T follicular helper cell (primary cell): ENCODE results near the gene CARMIL1.

Source experiments
- DNase-seq: peaks from one replicate; pipeline ENCODE4 v3.0.0-alpha.2; 2020; ENCODE audit warnings: low read depth

The CARMIL1 gene

GRCh38 chr6:25311331-25311840 lies 32.2 kb downstream of the CARMIL1 start:
- no peak for DNase-seq

DNA sequence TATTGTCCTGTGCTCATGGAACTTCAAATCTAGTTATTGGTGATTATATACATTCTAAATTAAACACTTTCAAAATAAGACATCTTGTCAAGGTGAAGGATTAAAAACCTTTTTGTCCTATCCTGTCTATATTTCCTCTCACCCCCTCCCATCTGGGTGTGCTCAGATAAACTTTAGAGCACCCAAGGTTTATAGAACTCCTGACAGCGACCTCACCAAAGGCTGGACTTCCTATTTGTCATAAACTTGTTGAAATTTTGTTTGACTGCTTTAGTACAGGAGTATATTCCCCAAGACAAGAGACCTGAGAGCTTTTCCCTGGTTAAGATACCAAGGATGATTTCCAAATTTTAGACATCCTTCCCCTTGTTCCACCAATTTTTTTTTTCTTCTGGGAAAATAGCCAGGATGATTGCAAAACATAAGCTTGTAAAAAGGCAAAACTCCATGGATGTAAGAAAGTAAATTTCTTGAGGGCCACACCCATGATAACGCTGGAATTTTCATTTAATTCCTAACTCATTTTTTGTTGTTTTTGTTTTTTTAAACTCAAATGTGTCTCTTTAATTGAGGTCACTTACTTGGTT lies 33.0 kb downstream of the CARMIL1 start:
- DNase-seq, result no peak

GRCh38 chr6:25312703-25313102 lies 33.5 kb downstream of the CARMIL1 start:
- no peak for DNase-seq

- DNase-seq, result no peak
Observed at GRCh38 chr6:25314509-25315175, 35.5 kb downstream of the CARMIL1 start.

DNA sequence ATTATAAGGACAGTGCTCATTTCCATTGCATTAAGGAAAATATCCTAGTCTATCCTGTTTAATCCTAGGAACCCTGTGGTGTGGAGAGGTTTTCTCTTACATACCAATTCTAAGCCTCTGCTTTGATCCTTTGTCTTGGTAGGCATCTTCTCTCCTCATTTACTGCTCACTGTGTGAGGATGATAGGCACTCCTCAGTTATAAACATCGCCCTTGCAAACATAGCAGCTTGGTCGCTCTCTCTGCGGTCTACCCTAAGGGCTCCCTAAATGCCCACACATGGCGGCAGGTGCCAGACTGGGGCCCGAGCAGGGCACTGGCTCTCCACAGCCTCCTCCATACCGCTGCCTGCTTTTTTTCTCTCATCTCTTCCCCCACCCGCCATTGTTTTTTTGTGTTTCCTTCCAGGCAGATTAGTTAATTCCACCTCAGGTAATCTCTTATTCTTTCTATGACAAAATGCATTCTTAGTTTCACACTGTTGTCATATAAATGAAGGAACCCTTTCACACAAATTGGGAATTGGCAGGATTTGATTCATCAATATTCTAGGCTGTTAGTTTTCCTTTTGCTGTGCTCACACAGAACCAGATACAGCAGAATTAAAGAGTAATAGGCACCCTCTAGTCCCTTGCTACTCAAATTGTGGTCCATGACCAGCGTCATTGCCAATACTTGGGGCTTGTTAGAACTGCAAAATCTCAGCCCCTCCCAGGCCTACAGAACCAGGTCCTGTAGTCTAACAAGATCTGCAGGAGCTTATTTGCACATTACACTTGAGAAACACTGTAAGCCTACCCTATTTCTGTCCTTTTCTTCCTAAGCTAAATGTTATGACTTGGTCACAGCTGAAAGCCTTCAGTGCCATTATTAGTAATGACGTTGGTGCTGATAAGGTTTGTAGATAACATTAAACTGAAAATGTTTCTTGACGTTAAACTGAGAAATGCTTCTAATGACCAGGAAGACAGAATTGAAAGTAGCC lies 36.3 kb downstream of the CARMIL1 start:
- DNase-seq, result no peak

- DNase-seq, result no peak
Observed at GRCh38 chr6:25316626-25317025, 37.5 kb downstream of the CARMIL1 start.

DNA sequence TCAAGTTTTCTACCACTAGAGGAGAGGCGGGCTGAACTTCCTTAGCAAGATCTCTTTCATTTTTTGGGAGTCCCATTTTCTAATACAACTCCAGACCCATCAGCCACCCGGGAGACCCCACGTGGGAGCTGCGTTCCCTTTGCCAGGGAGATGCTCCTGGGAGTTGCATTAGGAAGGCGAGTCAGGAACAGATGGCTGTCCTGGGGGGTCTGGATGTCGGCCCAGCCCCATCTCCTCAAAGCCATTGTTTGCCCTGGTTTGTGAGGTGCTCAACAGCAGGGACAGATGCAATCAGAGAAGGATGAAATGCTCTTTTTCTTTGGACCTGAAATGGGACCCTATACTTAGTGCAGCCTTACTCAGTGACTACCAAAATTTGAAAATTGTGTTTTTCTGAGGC lies 39.4 kb downstream of the CARMIL1 start:
- no peak for DNase-seq

DNA sequence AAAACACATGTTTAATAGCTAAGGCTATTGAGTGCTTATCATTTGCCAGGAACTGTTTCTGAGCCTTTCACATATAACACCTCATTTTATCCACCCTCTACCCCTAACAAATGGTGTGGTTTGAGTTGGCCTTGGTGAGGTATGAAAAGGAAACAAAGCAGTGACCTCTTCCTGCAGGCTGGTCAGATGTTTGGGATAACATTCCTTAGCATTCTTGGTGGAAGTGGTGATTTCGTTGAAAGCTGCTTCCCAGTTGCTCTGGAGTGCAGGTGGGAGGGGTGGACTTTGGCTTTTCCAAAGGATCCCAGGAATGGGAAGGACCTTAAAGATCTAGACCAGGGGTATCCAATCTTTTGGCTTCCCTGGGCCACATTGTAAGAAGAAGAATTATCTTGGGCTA lies 41.3 kb downstream of the CARMIL1 start:
- no peak for DNase-seq

GRCh38 chr6:25322692-25323091 lies 43.5 kb downstream of the CARMIL1 start:
- no peak for DNase-seq

DNA sequence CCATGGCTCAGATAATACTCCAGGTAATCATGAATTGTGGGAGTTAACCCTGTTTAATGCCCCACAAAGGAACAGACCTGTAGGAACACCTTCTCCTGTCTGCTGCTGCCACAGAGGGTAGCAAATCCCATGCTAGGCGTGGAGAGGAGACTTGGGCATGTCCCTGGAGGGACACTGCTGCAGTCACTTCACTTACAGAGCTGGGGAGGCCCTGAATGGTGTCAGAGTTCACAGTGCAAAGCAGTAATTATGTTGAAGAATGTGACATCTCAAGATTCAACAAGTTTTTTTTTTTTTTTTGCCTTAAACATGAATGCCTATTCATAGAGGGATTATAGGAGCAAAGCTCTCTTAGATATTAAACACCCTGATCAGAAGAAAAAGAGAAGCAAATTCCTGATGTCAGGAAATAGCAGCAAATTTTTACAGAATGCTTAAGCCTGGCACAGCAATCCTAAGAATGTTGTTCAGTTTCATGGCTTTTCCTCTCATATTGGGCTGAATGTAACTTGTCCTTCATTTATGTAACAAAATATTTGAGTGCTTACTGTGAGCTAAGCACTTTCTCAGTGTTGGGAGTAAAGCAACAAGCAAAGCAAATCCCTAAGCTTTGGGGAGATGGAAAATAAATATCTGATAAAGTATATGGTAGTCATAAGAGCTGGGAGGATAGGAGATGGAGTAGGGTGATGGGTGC lies 45.0 kb downstream of the CARMIL1 start:
- no peak for DNase-seq

- no peak for DNase-seq
Observed at GRCh38 chr6:25326126-25326525, 47.0 kb downstream of the CARMIL1 start.

- DNase-seq, result no peak
Observed at GRCh38 chr6:25326960-25327359, 47.8 kb downstream of the CARMIL1 start.

DNA sequence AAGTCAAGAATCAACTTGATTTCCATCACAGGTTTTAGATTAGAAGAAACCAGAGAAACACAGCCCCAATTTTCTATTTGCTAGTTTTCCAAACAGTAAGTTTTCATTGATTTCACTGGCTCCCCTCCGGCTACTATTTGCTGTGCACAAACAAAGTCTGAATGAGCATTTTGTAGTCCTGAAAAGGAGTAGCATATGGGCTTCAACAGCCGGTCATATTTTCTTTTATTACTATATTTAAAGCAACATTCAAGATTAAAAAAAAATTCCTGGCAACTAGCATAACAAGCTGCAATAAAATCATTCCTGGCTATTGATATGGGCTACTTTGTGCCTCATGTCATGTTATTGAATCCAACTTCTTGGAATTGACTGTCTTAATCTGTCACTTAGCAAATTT lies 48.3 kb downstream of the CARMIL1 start:
- DNase-seq, result no peak

DNA sequence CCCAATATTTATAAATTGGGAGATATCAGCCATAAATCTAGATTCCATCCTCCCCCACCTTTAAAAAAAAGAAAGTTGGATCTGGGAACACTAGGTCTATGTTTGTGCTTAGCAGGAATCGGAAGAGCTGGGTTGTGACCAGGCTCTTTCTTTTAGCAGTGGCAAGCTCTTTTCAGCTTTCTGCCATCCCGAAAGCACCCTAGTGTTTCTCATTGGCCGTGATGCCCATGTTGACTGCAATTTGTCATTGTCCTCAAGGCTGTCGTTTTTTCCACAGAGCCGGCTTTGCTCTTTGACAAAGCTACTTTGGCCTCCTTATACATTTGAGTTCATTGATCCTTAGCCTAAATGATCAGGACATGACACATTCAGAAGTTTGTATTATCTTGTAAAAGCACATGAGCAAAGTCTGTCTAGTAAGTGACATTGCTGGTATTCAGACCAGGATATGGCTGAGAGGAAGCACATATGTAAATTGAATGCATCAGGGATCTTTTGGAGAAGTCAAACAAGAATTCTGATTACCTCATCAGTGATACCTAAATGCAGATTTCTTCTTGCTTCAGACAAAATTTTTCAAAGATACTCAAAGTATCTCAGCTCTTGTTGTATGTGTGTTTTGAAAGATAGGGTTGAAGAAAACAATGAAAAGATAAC lies 50.1 kb downstream of the CARMIL1 start:
- DNase-seq, result no peak

GRCh38 chr6:25329982-25330381 lies 50.8 kb downstream of the CARMIL1 start:
- no peak for DNase-seq

GRCh38 chr6:25330796-25331685 lies 51.9 kb downstream of the CARMIL1 start:
- no peak for DNase-seq

GRCh38 chr6:25332165-25332564 lies 53.0 kb downstream of the CARMIL1 start:
- no peak for DNase-seq

GRCh38 chr6:25332655-25333071 lies 53.5 kb downstream of the CARMIL1 start:
- DNase-seq, result no peak

DNA sequence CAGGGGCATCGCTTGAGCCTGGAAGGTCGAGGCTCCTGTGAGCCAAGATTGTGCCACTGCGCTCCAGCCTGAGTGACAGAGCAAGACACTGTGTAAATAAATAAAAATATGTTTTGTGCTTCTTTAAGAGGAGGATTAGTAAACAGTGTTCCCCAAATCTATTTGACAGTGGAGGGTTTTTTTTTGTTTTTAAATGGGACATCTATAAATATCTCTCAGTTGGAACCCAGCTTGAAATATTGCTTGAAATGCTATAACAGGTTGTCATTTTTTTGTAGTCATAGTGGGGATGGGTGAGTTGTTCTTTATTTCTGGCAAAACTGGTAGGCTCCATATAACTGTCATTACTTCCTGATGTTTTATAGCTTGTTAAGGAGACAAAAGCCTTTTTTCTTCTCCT lies 54.3 kb downstream of the CARMIL1 start:
- DNase-seq, result no peak

DNA sequence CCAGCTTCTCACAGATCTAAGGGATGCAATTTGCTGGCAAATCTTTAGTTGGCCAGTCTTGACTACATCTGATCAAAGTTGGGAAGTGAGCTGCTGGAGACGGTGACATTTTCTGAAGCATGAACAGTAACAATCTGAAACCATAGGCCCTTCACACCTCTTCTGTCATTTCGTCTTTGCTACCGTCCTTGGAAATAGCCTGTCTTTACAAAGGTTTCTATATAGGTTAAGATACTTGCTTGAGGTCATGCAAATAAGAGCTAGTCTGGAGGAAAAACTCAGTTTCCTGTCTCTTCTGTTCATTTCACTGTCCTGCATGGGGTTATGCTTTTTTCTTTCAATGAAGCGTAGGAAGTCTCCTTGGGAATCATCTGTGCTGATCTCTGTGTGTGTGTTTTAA lies 55.6 kb downstream of the CARMIL1 start:
- no peak for DNase-seq
